GM23338 (cell line): ENCODE data around the gene TMEM242. TPM values are rescaled to one million over a fixed set of nuclear protein-coding genes. Genes with fewer than 3 reads are reported as not detected.

ENCODE experiments used
- ATAC-seq: fragments of 200-7000 bp; cut with Tn5 transposase; 3 replicates; pipeline ENCODE4 v1.9.1; 2020
- DNase-seq: peaks from one replicate; pipeline ENCODE4 v3.0.0-alpha.2; 2015; ENCODE audit warnings: low spot score
- H2AFZ ChIP-seq: fragments of 200-600 bp; sonication (generic); 2 replicates; pipeline ENCODE4 v1.8.0; 2016; ENCODE audit warnings: antibody characterized with exemption, mild to moderate bottlenecking, moderate library complexity
- H3F3A ChIP-seq: fragments of 200-600 bp; sonication (generic); replicated peaks from 2 replicates; pipeline ENCODE4 v1.8.0; 2017; ENCODE audit warnings: antibody characterized with exemption, mixed run types, low read depth
- H3K27ac ChIP-seq: fragments of 200-600 bp; sonication (generic); 2 replicates; pipeline ENCODE4 v1.6.1; 2016; ENCODE audit warnings: low read depth
- H3K27me3 ChIP-seq: fragments of 200-600 bp; sonication (generic); 2 replicates; pipeline ENCODE4 v1.8.0; 2016; ENCODE audit warnings: mild to moderate bottlenecking, mixed run types, moderate library complexity; ENCODE audit not compliant: insufficient read depth
- H3K36me3 ChIP-seq: fragments of 200-600 bp; sonication (generic); 2 replicates; pipeline ENCODE4 v1.8.0; 2016; ENCODE audit warnings: mild to moderate bottlenecking; ENCODE audit not compliant: insufficient read depth
- H3K4me1 ChIP-seq: fragments of 200-600 bp; sonication (generic); 2 replicates; pipeline ENCODE4 v1.8.0; 2016; ENCODE audit warnings: mild to moderate bottlenecking, moderate library complexity; ENCODE audit not compliant: insufficient read depth
- H3K4me2 ChIP-seq: fragments of 200-600 bp; sonication (generic); 2 replicates; pipeline ENCODE4 v1.7.1; 2017; ENCODE audit warnings: mixed run types
- H3K4me3 ChIP-seq: fragments of 200-600 bp; sonication (generic); 2 replicates; pipeline ENCODE4 v1.6.1; 2016; ENCODE audit warnings: mixed run types
- H3K79me2 ChIP-seq: fragments of 200-600 bp; sonication (generic); replicated peaks from 2 replicates; pipeline ENCODE4 v1.8.0; 2017; ENCODE audit warnings: mild to moderate bottlenecking; ENCODE audit not compliant: insufficient read depth
- H3K9me2 ChIP-seq: fragments of 200-600 bp; sonication (generic); 2 replicates; pipeline ENCODE4 v1.8.0; 2017; ENCODE audit not compliant: insufficient read depth
- H4K20me1 ChIP-seq: fragments of 200-600 bp; sonication (generic); replicated peaks from 2 replicates; pipeline ENCODE4 v1.8.0; 2017; ENCODE audit warnings: mild to moderate bottlenecking; ENCODE audit not compliant: insufficient read depth
- H3K27ac Mint-ChIP-seq: 2 replicates; pipeline ENCODE4 v1.8.0; 2020; ENCODE audit warnings: inconsistent platforms, mild to moderate bottlenecking, moderate library complexity, mixed read lengths
- H3K27me3 Mint-ChIP-seq: 3 replicates; pipeline ENCODE4 v1.8.0; 2022; ENCODE audit warnings: low read depth, mild to moderate bottlenecking, moderate library complexity, mixed read lengths, inconsistent platforms; ENCODE audit not compliant: insufficient read depth, poor library complexity
- H3K36me3 Mint-ChIP-seq: 3 replicates; pipeline ENCODE4 v1.8.0; 2021; ENCODE audit warnings: low read depth, mild to moderate bottlenecking, inconsistent platforms, moderate library complexity, mixed read lengths
- H3K4me1 Mint-ChIP-seq: 3 replicates; pipeline ENCODE4 v1.8.0; 2020; ENCODE audit warnings: mild to moderate bottlenecking, inconsistent platforms, mixed read lengths
- H3K4me3 Mint-ChIP-seq: 3 replicates; pipeline ENCODE4 v1.8.0; 2021; ENCODE audit warnings: moderate library complexity, mild to moderate bottlenecking, inconsistent platforms, mixed read lengths
- H3K9me3 Mint-ChIP-seq: 3 replicates; pipeline ENCODE4 v1.8.0; 2020; ENCODE audit warnings: moderate library complexity, mild to moderate bottlenecking, inconsistent platforms, mixed read lengths
- CREB1 ChIP-seq: fragments of 250-450 bp; sonication (Bioruptor Pico); IDR thresholded peaks from 2 replicates; pipeline ENCODE4 v1.5.0; 2020; ENCODE audit warnings: low read depth, mild to moderate bottlenecking, moderate library complexity
- CTCF ChIP-seq, 2 experiments: fragments of 200-600 bp in 1 of 2; sonication (generic) in 1 of 2; conservative IDR thresholded peaks; 2 replicates each; pipeline versions ENCODE4 v1.5.1 to v1.6.1; 2016 to 2017; ENCODE audit warnings: antibody characterized with exemption in 2 of 2, low read depth in 2 of 2, mild to moderate bottlenecking in 2 of 2, moderate library complexity in 1 of 2
- ETS1 ChIP-seq: IDR thresholded peaks from 2 replicates; pipeline ENCODE4 v1.6.1; 2016; ENCODE audit warnings: antibody characterized with exemption
- EZH2 ChIP-seq: fragments of 200-600 bp; sonication (generic); IDR thresholded peaks from one replicate; pipeline ENCODE4 v1.8.0; 2017; ENCODE audit warnings: antibody characterized with exemption, mild to moderate bottlenecking, low read depth; ENCODE audit not compliant: unreplicated experiment
- EZH2phosphoT487 ChIP-seq: fragments of 200-600 bp; sonication (generic); IDR thresholded peaks from one replicate; pipeline ENCODE4 v1.8.1; 2018; ENCODE audit warnings: antibody characterized with exemption; ENCODE audit not compliant: unreplicated experiment
- JUNB ChIP-seq: IDR thresholded peaks from one replicate; pipeline ENCODE4 v1.6.1; 2016; ENCODE audit warnings: antibody characterized with exemption; ENCODE audit not compliant: unreplicated experiment
- NANOG ChIP-seq: IDR thresholded peaks from 2 replicates; pipeline ENCODE4 v1.6.1; 2016; ENCODE audit warnings: antibody characterized with exemption, borderline replicate concordance
- POLR2AphosphoS5 ChIP-seq: IDR thresholded peaks from 2 replicates; pipeline ENCODE4 v1.6.1; 2016; ENCODE audit warnings: antibody characterized with exemption, low read depth
- REST ChIP-seq: IDR thresholded peaks from one replicate; pipeline ENCODE4 v1.6.1; 2018; ENCODE audit warnings: antibody characterized with exemption; ENCODE audit not compliant: unreplicated experiment
- STAT1 ChIP-seq: IDR thresholded peaks from one replicate; pipeline ENCODE4 v1.6.1; 2016; ENCODE audit warnings: antibody characterized with exemption; ENCODE audit not compliant: unreplicated experiment
- ZNF114 ChIP-seq: fragments of 250-450 bp; sonication (Bioruptor Pico); IDR thresholded peaks from 2 replicates; pipeline ENCODE4 v1.5.0; 2020; ENCODE audit warnings: mild to moderate bottlenecking, moderate library complexity
- ZNF331 ChIP-seq: fragments of 250-450 bp; sonication (Bioruptor Pico); IDR thresholded peaks from 2 replicates; pipeline ENCODE4 v1.5.0; 2020; ENCODE audit warnings: low read depth, mild to moderate bottlenecking, moderate library complexity
- polyA plus RNA-seq: library from polyadenylated mRNA; unstranded; fragments of >200 nt; fragmentation: Nextera tagmentation; extraction: Ambion mirVana; gene quantifications from 2 replicates; pipeline ENCODE4 v1.2.1, GENCODE V29; 2016
- total RNA-seq: library from RNA; depleted of rRNA; stranded (reverse); fragments of >200 nt; shearing (Covaris generic); gene quantifications from 2 replicates; pipeline ENCODE4 v1.2.3, GENCODE V29; 2014

Gene TMEM242
- total and polyA plus RNA-seq, 2 experiments from 2014 or later, result 3.7 to 9.7 TPM

GRCh38 chr6:157271441-157271840, 51.9 kb downstream of the TMEM242 start (continued):
- TF ChIP-seq CTCF (conservative IDR thresholded peaks at IDR 0.05; ENCODE audit: low read depth in 2 of 2) (no peak), ZNF331 (CRISPR knock-in tag) (no peak), CREB1 (CRISPR knock-in tag) (no peak)

- Histone ChIP-seq H3F3A (peaks cover 6% of the 10 kb centered on the region; the same call in 1 of the 2 replicates), H2AFZ (no peak overlapping the region), H3K9me2 (no peaks in the 10 kb centered on the region), H3K4me1 (peaks cover 11% of the 10 kb centered on the region; the same call in 1 of the 2 replicates), H3K4me3 (no peak overlapping the region), H3K36me3 (no peaks in the 10 kb centered on the region), H3K4me2 (no peak overlapping the region), H3K27ac (no peak overlapping the region), H3K27me3 (peaks cover 19% of the 10 kb centered on the region), H3K79me2 (no peaks in the 10 kb centered on the region), H4K20me1 (no peaks in the 10 kb centered on the region)
- no peak for ATAC-seq
- Mint-ChIP-seq H3K9me3 (peaks cover 9% of the 10 kb centered on the region), H3K27ac (no peak overlapping the region), H3K27me3 (peaks cover 14% of the 10 kb centered on the region), H3K4me1 (peaks cover 15% of the 10 kb centered on the region), H3K4me3 (no peak overlapping the region), H3K36me3 (peaks cover 6% of the 10 kb centered on the region; the same call in 1 of the 3 replicates)
- TF ChIP-seq POLR2AphosphoS5 (no peak), NANOG (no peak)
- DNase-seq, result no peak
These were observed 52.4 kb downstream of the TMEM242 start for GRCh38 chr6:157270916-157271315.

- Histone ChIP-seq H2AFZ (no peak overlapping the region), H3K4me3 (no peak overlapping the region), H3K4me2 (no peak overlapping the region), H4K20me1 (no peaks in the 10 kb centered on the region), H3K27ac (no peak overlapping the region), H3F3A (peaks cover 5% of the 10 kb centered on the region; the same call in 1 of the 2 replicates), H3K27me3 (peaks cover 13% of the 10 kb centered on the region), H3K4me1 (peaks cover 11% of the 10 kb centered on the region; the same call in 1 of the 2 replicates), H3K36me3 (no peaks in the 10 kb centered on the region), H3K9me2 (no peaks in the 10 kb centered on the region), H3K79me2 (no peaks in the 10 kb centered on the region)
- peaks cover 14% of the 10 kb centered on the region for H3K27me3 Mint-ChIP-seq
- H3K4me3 Mint-ChIP-seq, result no peak overlapping the region
- TF ChIP-seq JUNB (no peak), EZH2 (no peak), STAT1 (no peak), REST (no peak), ZNF114 (CRISPR knock-in tag) (no peak), POLR2AphosphoS5 (no peak), EZH2phosphoT487 (no peak), CTCF (conservative IDR thresholded peaks at IDR 0.05; ENCODE audit: low read depth in 2 of 2) (no peak), ZNF331 (CRISPR knock-in tag) (no peak), ETS1 (no peak)
- no peak overlapping the region for H3K27ac Mint-ChIP-seq
- peaks cover 15% of the 10 kb centered on the region for H3K4me1 Mint-ChIP-seq
- DNase-seq, result no peak
- ATAC-seq, result no peak
- H3K36me3 Mint-ChIP-seq, result peaks cover 6% of the 10 kb centered on the region; the same call in 1 of the 3 replicates
- peaks cover 9% of the 10 kb centered on the region for H3K9me3 Mint-ChIP-seq
These were observed 53.0 kb downstream of the TMEM242 start for GRCh38 chr6:157270308-157270707.
